Thoracic aorta (tissue), 2 donors: ENCODE results near the gene TADA1. TPM values are rescaled to one million over a fixed set of nuclear protein-coding genes. Genes with fewer than 3 reads are reported as not detected.
A peak's percentile ranks its signal among the peaks of the same experiment; 100 is the strongest.
"Not testable (repeated sequence)": the region's sequence is repeated elsewhere in the genome, so short reads cannot be mapped to it uniquely, and the experiment has no call there.

Source experiments
- ATAC-seq: fragments of 150-250 bp; one replicate; pipeline ENCODE4 v1.8.0; 2017; ENCODE audit warnings: low read depth; ENCODE audit not compliant: insufficient number of reproducible peaks, low FRiP score
- DNase-seq: peaks from one replicate; pipeline ENCODE4 v3.0.0-alpha.2; 2020; ENCODE audit warnings: low spot score
- H3K27ac ChIP-seq, 2 donors: fragments of 200-600 bp; sonication (generic); 1 replicate in 1 of 2; 2 replicates in 1 of 2; pipeline ENCODE4 v1.5.1; 2016; ENCODE audit warnings: mild to moderate bottlenecking in 2 of 2, moderate library complexity in 2 of 2
- H3K27me3 ChIP-seq: fragments of 200-600 bp; sonication (generic); replicated peaks from 2 replicates; pipeline ENCODE4 v1.6.0; 2016; ENCODE audit warnings: mild to moderate bottlenecking; ENCODE audit not compliant: insufficient read depth
- H3K36me3 ChIP-seq: fragments of 200-600 bp; sonication (generic); one replicate; pipeline ENCODE4 v1.5.1; 2016
- H3K4me1 ChIP-seq, 2 donors: fragments of 200-600 bp; sonication (generic); 1 replicate in 1 of 2; 2 replicates in 1 of 2; pipeline versions ENCODE4 v1.5.1 to v1.6.0; 2016; ENCODE audit warnings: low read depth in 2 of 2, mild to moderate bottlenecking in 1 of 2; ENCODE audit not compliant: control insufficient read depth in 1 of 2
- H3K4me3 ChIP-seq: fragments of 200-600 bp; sonication (generic); 2 replicates; pipeline ENCODE4 v1.5.1; 2016; ENCODE audit warnings: mild to moderate bottlenecking
- H3K9me3 ChIP-seq: fragments of 200-600 bp; sonication (generic); 2 replicates; pipeline ENCODE4 v1.5.1; 2016
- total RNA-seq, 2 donors: library from RNA; depleted of rRNA; stranded (reverse); fragments of >200 nt; gene quantifications; one replicate each; pipeline versions ENCODE4 v1.1.0 to v1.2.3, GENCODE V29; 2016
- TF ChIP-seq, protein P1 (sequence below): fragments of 200-600 bp; sonication (generic); IDR thresholded peaks from one replicate; pipeline ENCODE4 v1.5.1; 2019; ENCODE audit warnings: antibody characterized with exemption

Gene TADA1
- total RNA-seq, 2 donors from 2014 or later, result 5.7 to 6.5 TPM

DNA sequence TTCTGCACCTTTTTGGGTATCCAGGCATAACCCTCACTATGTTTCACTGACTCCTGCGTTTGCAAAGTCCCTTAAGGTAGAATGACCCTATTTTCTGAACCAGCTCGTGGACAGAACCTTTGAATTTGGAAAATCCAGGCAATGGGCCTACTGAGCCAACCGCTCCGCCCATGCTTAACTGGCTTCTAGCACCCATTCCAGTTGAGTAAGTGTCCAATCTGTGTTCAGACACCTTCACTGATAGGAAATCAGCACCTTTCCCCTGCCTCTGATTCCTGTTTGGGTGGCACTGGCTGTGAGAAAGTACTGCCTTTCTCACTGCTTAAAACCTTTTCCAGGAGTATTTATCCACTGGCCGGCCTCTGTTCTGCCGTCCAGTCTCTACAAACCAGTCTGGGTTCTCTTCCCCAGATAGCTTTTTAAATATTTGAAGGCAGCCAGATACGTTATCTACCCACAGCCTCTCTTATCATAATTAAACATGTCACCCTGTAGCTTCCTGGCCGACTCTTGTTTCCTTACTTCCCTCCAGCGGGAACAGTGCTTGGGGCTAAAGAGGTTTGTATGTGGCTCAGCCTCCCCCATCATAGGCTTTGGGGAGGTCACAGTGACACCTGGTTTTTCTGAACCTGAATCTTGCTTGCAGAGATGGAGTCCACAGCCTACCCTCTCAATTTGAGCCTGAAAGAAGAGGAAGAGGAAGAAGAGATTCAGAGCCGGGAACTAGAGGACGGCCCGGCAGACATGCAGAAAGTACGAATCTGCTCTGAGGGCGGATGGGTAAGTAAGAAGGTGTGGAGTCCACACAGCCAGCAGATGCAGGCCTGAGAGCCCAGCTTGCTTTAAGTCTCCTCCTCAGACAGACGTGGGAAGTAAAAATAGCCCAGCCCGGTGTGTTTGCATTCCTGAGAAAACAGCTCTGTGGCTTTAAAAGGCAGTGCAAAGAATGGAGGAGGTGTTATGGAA lies 35.5 kb downstream of the TADA1 start:
- Histone ChIP-seq H3K9me3 (no peaks in the 10 kb centered on the region), H3K27me3 (no peaks in the 10 kb centered on the region), H3K36me3 (peaks cover 9% of the 10 kb centered on the region), H3K4me1 (peaks cover 23 to 65% of the 10 kb centered on the region in 2 donors), H3K27ac (peak overlapping the region; percentile 70 to 76), H3K4me3 (peak overlapping the region; percentile 81)
- TF ChIP-seq, protein P1, sequence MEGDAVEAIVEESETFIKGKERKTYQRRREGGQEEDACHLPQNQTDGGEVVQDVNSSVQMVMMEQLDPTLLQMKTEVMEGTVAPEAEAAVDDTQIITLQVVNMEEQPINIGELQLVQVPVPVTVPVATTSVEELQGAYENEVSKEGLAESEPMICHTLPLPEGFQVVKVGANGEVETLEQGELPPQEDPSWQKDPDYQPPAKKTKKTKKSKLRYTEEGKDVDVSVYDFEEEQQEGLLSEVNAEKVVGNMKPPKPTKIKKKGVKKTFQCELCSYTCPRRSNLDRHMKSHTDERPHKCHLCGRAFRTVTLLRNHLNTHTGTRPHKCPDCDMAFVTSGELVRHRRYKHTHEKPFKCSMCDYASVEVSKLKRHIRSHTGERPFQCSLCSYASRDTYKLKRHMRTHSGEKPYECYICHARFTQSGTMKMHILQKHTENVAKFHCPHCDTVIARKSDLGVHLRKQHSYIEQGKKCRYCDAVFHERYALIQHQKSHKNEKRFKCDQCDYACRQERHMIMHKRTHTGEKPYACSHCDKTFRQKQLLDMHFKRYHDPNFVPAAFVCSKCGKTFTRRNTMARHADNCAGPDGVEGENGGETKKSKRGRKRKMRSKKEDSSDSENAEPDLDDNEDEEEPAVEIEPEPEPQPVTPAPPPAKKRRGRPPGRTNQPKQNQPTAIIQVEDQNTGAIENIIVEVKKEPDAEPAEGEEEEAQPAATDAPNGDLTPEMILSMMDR, result no peak
- ATAC-seq (no peak), DNase-seq (no peak)

DNA sequence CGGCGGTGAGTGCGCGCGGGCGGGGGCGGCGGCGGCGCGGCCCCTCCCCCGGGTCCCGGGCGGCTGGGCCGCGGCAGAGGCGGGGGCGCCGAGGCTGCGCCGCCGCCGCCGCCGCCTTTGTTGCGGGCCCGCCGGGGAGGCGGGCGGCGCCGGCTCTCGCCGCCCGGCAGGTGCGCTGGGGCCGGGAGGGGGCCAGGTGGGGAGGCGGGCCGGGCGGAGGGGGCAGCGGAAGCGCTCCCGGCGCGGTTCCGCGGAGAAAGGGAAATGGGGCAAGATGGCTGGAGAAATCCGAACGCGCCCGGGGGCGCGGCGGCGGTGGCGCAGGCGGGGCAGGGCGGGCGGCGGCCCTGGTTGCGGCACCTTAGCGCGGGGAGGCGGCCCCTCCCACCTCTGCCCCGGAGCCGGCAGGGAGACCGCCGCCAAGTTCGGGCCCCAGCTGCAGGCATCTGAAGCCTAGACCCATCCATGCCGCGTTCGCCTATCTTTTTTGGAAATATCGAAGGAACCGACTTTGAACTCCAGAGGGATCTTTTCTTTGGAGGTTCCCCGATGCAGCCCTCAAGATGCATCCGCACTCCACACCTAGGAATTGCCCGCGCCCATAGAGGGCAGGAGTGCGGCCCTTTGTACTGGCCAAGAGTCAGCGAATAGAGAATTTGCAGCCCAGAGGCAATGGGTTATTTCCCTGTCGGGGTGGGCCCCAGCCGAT lies 36.3 kb downstream of the TADA1 start:
- Histone ChIP-seq H3K36me3 (peaks cover 9% of the 10 kb centered on the region), H3K4me1 (peaks cover 23 to 58% of the 10 kb centered on the region in 2 donors), H3K27me3 (no peaks in the 10 kb centered on the region), H3K9me3 (no peaks in the 10 kb centered on the region), H3K4me3 (peak overlapping the region; percentile 81), H3K27ac (peak overlapping the region; percentile 76 to 96)
- ATAC-seq, result peak; percentile 11
- TF ChIP-seq, protein P1, result no peak
- DNase-seq, result no peak

DNA sequence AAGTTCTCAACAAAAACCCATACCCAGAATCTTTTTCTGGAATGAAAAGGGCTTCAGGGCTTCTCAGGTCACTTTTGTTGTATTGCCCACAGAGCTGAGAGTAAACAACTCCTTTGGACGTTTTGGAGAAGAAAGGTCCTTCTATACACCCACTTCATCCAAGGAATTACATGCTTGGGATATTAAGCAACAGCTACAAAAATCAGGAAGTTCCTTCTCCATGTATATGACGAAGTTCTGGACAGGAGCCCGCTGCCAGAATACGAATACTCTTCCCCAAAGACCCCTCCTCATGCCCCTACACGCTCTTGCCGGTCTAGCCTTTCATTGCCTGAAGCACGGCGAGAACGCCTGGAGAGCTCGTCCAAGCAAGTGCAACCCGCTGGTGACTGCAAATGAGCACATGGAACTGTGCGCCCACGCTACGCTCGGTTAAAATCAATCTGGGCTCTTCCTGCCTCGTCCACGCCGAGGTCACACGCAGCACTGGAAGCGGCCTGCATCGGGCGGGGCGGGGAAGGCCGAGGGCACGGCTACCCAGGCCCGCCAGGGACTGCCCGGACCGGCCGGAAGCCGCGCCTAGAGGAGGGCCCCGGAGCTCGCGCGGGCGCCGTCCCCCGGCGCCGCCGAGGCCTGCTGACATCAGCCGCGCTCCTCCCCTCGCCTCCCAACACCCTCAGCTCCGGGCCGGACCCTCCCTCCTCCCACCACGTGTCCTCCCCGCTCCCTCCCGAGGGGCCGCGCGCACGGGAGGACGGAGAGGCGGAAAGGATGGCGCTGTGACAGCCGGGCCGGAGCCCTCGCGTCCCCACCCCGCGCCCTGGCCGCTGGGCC lies 37.1 kb downstream of the TADA1 start, which contains the start of gene POGK:
Gene POGK, plus strand, starts transcription at position 710 of the 834 bp plus-strand sequence. CDS start 1,482 bp downstream, outside the sequence.
- Histone ChIP-seq H3K4me1 (peaks cover 21 to 50% of the 10 kb centered on the region in 2 donors), H3K4me3 (peak within 1 kb of the TSS; percentile 81), H3K27ac (peak within 1 kb of the TSS; percentile 89 to 96), H3K9me3 (no peaks in the 10 kb centered on the region), H3K27me3 (no peaks in the 10 kb centered on the region), H3K36me3 (peaks cover 9% of the 10 kb centered on the region)
- ATAC-seq, result peak; percentile 96
- peak; percentile 66 for DNase-seq
- TF ChIP-seq, protein P1, result no peak

DNA sequence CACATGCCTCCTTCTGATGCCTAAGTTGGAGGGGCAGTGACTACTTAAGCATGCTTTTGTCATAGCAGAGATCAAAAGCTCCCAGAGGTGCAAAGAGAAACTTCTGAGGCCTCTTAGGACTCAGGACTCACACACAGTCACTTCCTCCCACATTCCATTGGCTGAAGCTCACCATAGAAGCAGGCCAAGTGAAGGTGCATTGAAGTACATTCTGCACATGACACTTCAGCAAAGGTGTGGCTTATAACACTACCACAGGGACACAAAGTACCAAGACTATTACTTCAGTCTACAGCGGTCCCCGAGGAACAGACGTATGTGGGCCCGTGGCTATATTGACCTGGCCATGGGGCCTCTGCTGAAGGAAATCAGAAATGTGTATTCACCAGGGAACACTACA lies 39.3 kb downstream of the TADA1 start:
- ATAC-seq, result no peak

DNA sequence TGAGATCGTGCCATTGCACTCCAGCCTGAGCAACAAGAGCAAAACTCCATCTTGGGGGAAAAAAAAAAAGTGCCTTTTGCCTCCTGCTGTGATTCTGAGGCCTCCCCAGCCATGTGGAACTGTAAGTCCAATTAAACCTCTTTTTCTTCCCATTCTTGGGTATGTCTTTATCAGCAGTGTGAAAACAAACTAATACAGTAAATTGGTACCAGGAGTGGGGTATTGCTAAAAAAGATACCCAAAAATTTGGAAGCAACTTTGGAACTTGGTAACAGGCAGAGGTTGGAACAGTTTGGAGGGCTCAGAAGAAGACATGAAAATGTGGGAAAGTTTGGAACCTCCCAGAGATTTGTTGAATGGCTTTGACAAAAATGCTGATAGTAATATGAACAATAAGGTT lies 46.3 kb downstream of the TADA1 start:
- not testable (repeated sequence) for H3K27ac ChIP-seq, H3K27me3 ChIP-seq, DNase-seq, H3K4me3 ChIP-seq, H3K9me3 ChIP-seq, H3K4me1 ChIP-seq, H3K36me3 ChIP-seq, ATAC-seq

More for the DNA sequence above, 39.3 kb downstream of the TADA1 start:
- H3K36me3 ChIP-seq, result no peaks in the 10 kb centered on the region
- H3K27ac ChIP-seq, result no peak overlapping the region
- TF ChIP-seq, protein P1, result no peak
- peaks cover 6 to 28% of the 10 kb centered on the region in 2 donors for H3K4me1 ChIP-seq
- no peak for DNase-seq
- H3K27me3 ChIP-seq, result no peaks in the 10 kb centered on the region
- no peaks in the 10 kb centered on the region for H3K9me3 ChIP-seq
- H3K4me3 ChIP-seq, result no peak overlapping the region
